Ecto neural progenitor cell (in vitro differentiated cells): Measurements from ENCODE around the gene AMDHD2.

Experiments used
- DNase-seq: peaks from one replicate; pipeline ENCODE4 v3.0.0-alpha.2; 2018; ENCODE audit warnings: low spot score

AMDHD2 gene

GRCh38 chr16:2499890-2500429, 20.2 kb upstream of the AMDHD2 start:
- DNase-seq, result no peak

- no peak for DNase-seq
These were observed 19.7 kb upstream of the AMDHD2 start for GRCh38 chr16:2500430-2500917.

GRCh38 chr16:2500918-2501750, 19.0 kb upstream of the AMDHD2 start:
- peak; percentile 95 for DNase-seq

- no peak for DNase-seq
These were observed 17.9 kb upstream of the AMDHD2 start for GRCh38 chr16:2501946-2502895.

- DNase-seq, result no peak
These were observed 14.5 kb upstream of the AMDHD2 start for GRCh38 chr16:2505695-2506094.

GRCh38 chr16:2507052-2507659, 13.0 kb upstream of the AMDHD2 start:
- DNase-seq, result no peak

GRCh38 chr16:2507665-2508064, 12.5 kb upstream of the AMDHD2 start:
- no peak for DNase-seq

- DNase-seq, result no peak
These were observed 11.3 kb upstream of the AMDHD2 start for GRCh38 chr16:2508722-2509400.

GRCh38 chr16:2511128-2511800, 8.9 kb upstream of the AMDHD2 start:
- no peak for DNase-seq

GRCh38 chr16:2511996-2512734, 8.0 kb upstream of the AMDHD2 start:
- no peak for DNase-seq

- no peak for DNase-seq
These were observed 7.3 kb upstream of the AMDHD2 start for GRCh38 chr16:2512735-2513404.

GRCh38 chr16:2513405-2514332, 6.5 kb upstream of the AMDHD2 start, which contains the start of gene ATP6V0C:
ATP6V0C (plus strand) TSS chr16:2513952; CDS start chr16:2514104, 152 bp downstream.
- peak; percentile 96 for DNase-seq

- no peak for DNase-seq
These were observed 5.6 kb upstream of the AMDHD2 start for GRCh38 chr16:2514333-2515179.

- DNase-seq, result no peak
These were observed 4.9 kb upstream of the AMDHD2 start for GRCh38 chr16:2515180-2515851.

- DNase-seq, result no peak
These were observed 3.6 kb upstream of the AMDHD2 start for GRCh38 chr16:2516391-2517240.
